Measurements from ENCODE around the gene E2F2.

E2F2 gene

DNA sequence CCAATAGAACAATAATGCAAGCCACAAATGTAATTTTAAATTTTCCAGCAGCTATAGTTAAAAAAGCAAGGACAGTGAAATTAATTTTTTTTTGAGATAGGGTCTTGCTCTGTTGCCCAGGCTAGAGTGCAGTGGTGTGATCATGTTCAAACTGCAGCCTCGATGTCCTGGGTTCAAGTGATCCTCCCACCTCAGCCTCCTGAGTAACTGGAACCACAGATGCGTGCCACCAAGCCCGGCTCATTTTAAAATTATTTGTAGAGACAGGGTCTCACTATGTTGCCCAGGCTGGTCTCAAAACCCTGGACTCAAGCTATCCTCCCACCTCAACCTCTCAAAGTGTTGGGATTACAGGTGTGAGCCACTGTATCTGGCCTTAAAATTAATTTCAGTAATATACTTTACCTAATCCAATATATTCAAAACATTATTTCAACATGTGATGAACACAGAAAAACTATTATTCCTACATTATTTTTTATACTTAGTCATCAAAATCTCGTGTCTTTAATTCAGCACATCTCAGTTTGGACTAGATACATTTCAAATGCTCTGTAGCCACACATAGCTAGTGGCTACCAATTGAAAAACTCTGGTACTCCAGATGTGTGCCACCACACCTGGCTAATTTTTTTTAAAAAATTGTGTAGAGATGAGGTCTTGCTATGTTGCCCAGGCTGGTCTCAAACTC is 39.1 kb upstream of the E2F2 start:
- TF ChIP-seq FOXP2 (optimal IDR thresholded peaks at IDR 0.05; ENCODE audit: borderline replicate concordance, extremely low read depth, extremely low read length, insufficient read depth) (no peak), POLR2AphosphoS5 (IDR thresholded peaks at IDR 0.05; ENCODE audit: low read depth, low read length) (no peak), TAF1 (IDR thresholded peaks at IDR 0.05; ENCODE audit: borderline replicate concordance, insufficient read depth, low read length) (no peak), SIN3A (IDR thresholded peaks at IDR 0.05; ENCODE audit: borderline replicate concordance, insufficient read depth, low read length) (no peak)
- TF ChIP-seq, protein P1, sequence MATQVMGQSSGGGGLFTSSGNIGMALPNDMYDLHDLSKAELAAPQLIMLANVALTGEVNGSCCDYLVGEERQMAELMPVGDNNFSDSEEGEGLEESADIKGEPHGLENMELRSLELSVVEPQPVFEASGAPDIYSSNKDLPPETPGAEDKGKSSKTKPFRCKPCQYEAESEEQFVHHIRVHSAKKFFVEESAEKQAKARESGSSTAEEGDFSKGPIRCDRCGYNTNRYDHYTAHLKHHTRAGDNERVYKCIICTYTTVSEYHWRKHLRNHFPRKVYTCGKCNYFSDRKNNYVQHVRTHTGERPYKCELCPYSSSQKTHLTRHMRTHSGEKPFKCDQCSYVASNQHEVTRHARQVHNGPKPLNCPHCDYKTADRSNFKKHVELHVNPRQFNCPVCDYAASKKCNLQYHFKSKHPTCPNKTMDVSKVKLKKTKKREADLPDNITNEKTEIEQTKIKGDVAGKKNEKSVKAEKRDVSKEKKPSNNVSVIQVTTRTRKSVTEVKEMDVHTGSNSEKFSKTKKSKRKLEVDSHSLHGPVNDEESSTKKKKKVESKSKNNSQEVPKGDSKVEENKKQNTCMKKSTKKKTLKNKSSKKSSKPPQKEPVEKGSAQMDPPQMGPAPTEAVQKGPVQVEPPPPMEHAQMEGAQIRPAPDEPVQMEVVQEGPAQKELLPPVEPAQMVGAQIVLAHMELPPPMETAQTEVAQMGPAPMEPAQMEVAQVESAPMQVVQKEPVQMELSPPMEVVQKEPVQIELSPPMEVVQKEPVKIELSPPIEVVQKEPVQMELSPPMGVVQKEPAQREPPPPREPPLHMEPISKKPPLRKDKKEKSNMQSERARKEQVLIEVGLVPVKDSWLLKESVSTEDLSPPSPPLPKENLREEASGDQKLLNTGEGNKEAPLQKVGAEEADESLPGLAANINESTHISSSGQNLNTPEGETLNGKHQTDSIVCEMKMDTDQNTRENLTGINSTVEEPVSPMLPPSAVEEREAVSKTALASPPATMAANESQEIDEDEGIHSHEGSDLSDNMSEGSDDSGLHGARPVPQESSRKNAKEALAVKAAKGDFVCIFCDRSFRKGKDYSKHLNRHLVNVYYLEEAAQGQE (IDR thresholded peaks at IDR 0.05; ENCODE audit: insufficient read depth in 1 of 2, low read depth in 2 of 2, low read length in 2 of 2): no peak

GRCh38 chr1:23568608-23569383 is 37.8 kb upstream of the E2F2 start:
- TF ChIP-seq POLR2AphosphoS5 (IDR thresholded peaks at IDR 0.05; ENCODE audit: low read depth, low read length) (no peak), FOXP2 (optimal IDR thresholded peaks at IDR 0.05; ENCODE audit: borderline replicate concordance, extremely low read depth, extremely low read length, insufficient read depth) (no peak), SIN3A (IDR thresholded peaks at IDR 0.05; ENCODE audit: borderline replicate concordance, insufficient read depth, low read length) (no peak), TAF1 (IDR thresholded peaks at IDR 0.05; ENCODE audit: borderline replicate concordance, insufficient read depth, low read length) (no peak)
- TF ChIP-seq, protein P1 (IDR thresholded peaks at IDR 0.05; ENCODE audit: insufficient read depth in 1 of 2, low read depth in 2 of 2, low read length in 2 of 2): no peak

DNA sequence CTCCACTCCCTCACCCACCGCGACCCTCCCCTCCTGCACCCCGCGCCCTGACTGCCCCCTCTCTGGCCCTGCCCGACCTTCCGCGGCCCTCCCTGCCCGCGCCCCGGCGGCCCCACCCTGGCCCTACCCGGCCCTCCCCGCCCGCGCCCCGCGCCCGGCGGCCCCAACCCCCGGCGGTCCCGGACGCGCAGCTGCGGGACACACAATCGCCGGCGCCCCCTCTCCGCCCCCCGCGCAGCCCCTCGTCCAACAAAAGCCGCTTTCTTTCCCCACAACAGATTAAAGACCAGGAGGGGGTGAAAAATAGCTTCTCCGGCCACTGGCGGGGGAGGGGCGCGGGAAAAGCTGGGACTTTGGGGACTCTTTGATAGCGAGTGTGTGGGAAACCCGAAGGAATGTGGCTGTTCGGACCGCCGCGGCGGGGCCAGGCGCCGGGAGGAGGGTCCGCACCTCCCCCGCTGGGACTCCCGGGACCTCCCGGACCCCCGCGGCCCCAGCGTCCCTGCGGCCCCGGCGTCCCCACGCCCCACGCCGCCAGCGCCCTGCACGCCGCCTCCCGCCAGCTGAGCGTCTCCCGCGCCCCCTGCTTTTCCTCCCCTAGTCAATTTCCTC is 37.1 kb upstream of the E2F2 start:
- TF ChIP-seq, protein P1 (IDR thresholded peaks at IDR 0.05; ENCODE audit: insufficient read depth in 1 of 2, low read depth in 2 of 2, low read length in 2 of 2): no peak
- TF ChIP-seq SIN3A (IDR thresholded peaks at IDR 0.05; ENCODE audit: borderline replicate concordance, insufficient read depth, low read length) (no peak), FOXP2 (optimal IDR thresholded peaks at IDR 0.05; ENCODE audit: borderline replicate concordance, extremely low read depth, extremely low read length, insufficient read depth) (no peak), TAF1 (IDR thresholded peaks at IDR 0.05; ENCODE audit: borderline replicate concordance, insufficient read depth, low read length) (no peak), POLR2AphosphoS5 (IDR thresholded peaks at IDR 0.05; ENCODE audit: low read depth, low read length) (no peak)

- no peak for TF ChIP-seq POLR2AphosphoS5 (IDR thresholded peaks at IDR 0.05; ENCODE audit: low read depth, low read length)
- no peak for TF ChIP-seq SIN3A (IDR thresholded peaks at IDR 0.05; ENCODE audit: borderline replicate concordance, insufficient read depth, low read length)
- TF ChIP-seq, protein P1 (IDR thresholded peaks at IDR 0.05; ENCODE audit: insufficient read depth in 1 of 2, low read depth in 2 of 2, low read length in 2 of 2): no peak
- no peak for TF ChIP-seq TAF1 (IDR thresholded peaks at IDR 0.05; ENCODE audit: borderline replicate concordance, insufficient read depth, low read length)
- no peak for TF ChIP-seq FOXP2 (optimal IDR thresholded peaks at IDR 0.05; ENCODE audit: borderline replicate concordance, extremely low read depth, extremely low read length, insufficient read depth)
These were observed 36.6 kb upstream of the E2F2 start for GRCh38 chr1:23567629-23567995.
